Ecto neural progenitor cell (in vitro differentiated cells): ENCODE results near the gene ORC4.

Experiments used
- DNase-seq: peaks from one replicate; pipeline ENCODE4 v3.0.0-alpha.2; 2018; ENCODE audit warnings: low spot score

Gene ORC4

DNA sequence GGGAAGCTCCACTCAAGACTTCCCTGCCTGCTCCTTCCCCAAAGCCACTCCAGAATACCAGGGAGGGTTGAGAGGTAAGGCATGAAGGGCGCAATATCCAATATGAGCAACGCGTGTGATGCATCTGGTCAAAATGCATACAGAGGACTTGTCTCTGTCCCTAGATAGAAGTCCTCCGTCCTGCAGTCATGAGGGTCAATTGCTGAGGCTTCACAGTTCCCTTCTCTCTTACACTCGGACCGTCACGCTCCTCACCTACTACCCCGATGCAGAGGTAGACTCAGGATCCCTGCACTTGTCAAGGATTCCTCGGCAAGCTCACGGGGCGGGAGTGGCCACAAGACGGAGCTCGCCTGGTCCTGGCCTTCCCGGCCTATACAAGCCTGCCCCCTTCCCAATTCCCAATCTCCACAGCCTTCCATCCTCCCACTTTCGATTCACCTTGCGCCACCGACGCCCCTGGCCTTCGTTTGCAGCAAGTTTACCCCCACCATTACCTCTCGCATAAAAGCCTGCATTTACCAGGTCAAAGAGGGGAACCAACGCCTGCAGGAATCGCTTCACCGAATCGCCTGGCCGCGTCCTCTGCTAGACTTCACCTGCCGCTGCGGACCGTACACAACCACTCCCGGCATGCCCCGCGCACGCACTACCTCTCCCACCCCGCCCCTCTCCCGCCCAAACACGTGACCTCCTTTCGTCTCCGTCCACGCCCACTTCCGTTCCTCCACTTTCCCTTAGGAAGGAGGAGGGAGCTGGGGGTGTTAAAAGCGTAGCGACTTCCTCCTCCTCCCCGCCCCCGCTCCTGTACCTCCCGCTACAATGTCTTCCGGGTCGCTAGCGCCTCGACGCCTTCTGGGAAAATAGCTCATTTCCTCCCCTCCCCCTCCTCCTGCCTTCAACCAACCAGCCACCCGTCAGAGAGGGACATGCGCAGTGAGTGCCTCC is at the start of gene ORC4:
Gene ORC4 (minus strand): TSS at position 627 of the 948 bp plus-strand sequence. CDS start 44,779 bp downstream, outside the sequence.
- DNase-seq = peak; percentile 96

DNA sequence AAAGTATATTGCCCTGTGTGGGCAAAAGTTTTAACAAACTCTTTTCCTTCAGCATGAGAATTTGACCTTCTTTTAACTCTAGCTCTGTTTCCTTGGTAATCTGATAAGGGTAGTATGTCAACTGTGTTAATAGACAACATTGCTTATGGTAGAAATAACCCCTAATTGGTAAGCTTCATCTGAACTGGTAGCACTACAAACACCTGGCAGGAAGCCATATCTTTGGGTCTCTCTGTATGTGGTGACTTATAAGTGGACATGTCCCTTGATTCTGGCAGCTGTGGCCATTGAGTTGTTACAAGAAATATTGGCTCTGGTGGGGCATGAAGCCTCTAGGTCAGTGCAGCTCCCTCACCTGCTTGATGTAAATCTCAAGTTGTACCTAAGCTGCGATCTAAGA is 47.3 kb upstream of the ORC4 start:
- DNase-seq = no peak

DNA sequence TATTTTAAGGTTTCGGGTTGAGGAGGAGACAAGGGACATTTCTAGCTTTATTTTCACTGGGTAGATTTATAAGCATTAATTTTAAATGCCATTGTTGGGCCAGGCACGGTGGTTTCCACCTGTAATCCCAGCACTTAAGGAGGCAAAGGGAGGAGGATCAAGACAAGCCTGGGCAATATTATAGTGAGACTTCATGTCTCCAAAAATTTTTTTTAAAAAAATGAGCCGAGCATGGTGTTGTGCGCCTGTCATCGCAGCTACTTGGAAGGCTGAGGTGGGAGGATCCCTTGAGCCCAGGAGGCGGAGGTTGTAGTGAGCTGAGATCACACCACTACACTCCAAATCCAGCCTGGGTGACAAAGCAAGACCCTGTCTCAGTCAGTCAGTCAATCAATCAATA is 45.4 kb upstream of the ORC4 start:
- no peak for DNase-seq

DNA sequence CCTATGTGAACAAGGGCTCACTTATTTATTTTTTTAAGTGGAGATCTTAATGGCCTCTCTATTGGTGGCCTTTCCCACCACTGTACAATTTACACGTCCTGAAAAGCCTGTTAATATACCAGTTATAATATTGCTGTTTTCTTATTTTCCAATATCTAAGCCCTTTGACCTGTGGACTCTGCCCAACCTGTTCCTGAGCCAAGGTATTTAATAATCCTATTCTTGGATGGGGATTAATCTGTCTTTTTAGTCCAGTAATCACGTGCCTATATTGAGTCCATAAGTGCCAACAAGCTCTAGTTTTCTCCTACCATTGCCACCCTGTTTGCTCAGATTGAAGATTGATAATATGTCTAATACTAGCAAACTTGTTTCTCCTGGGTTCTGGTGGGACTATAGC is 43.1 kb upstream of the ORC4 start:
- DNase-seq = no peak

- no peak for DNase-seq
Measured at GRCh38 chr2:148058641-148059040, 38.1 kb upstream of the ORC4 start.

- no peak for DNase-seq
Measured at GRCh38 chr2:148052687-148053086, 32.1 kb upstream of the ORC4 start.

DNA sequence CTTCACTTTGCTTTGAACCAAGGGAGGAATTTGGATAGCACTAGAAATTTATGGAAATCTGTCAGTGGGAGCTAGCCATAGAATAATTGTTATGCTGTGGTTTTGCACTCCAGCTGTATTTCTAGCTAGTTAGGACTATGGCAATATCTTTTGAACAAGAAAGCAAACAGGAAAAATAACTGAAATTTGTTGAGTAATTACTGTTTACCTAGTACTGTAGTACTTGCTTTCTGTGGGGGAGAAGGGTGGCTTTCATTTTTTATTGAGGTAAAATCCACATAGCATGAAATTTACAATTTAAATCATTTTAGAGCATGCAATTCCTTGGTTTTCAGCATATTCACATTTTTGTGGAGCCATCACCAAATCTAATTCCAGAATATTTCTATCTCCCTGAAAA is 28.7 kb upstream of the ORC4 start:
- DNase-seq = no peak

DNA sequence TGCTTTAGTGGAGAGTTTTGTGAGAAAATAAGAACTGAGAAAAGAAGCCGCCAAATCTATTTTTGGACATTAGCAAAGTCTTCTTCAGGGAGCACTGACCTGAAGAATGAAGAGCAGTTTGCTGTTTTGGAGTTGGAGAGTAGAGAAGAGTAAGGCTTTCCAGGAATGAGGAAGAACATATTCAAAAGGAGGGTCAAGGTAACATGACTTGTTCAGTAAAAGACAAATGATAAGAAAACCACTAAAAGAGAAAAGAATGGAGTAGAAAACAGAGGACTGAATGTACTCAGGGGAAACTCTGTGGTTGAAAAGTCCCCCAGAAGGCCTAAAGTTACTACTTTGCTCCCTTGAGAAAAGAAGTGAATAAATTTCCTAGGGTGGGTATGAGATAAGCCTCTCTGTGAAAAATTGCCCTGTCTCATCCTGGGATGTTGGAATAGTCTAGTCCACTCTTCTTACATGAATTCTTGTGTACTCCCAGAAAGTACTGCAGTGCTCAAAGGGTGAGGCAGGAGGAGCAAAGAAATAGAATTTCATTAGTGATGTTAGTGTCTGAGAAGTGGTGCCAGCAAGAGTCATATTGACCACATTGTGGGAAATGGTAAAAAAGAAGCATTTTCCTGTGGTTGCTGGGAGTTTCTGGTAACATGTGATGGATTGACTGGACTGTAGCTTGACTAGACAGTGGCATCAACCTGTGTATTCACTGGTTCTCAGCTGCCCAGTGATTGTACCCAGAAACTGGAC is 28.1 kb upstream of the ORC4 start:
- no peak for DNase-seq

DNA sequence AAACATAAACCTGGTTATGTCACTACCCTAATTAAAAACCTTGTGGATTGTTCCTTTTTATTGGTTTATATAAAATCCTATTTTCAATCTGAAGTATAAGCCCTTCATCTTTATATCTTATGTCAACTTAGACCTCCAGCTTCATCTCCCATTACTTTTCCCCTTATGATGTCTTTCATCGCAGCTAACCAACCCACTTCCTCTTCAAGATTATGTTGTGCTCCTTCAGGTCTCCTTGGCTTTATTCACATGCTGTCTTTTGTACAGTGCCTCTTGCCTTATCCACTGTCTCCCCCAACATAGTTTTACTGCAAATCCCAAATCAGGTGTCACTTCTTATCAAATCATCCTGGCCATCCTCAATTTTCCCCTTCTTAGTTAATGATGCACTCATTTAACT is 26.3 kb upstream of the ORC4 start:
- no peak for DNase-seq

GRCh38 chr2:148044322-148044721 is 23.8 kb upstream of the ORC4 start:
- no peak for DNase-seq

DNA sequence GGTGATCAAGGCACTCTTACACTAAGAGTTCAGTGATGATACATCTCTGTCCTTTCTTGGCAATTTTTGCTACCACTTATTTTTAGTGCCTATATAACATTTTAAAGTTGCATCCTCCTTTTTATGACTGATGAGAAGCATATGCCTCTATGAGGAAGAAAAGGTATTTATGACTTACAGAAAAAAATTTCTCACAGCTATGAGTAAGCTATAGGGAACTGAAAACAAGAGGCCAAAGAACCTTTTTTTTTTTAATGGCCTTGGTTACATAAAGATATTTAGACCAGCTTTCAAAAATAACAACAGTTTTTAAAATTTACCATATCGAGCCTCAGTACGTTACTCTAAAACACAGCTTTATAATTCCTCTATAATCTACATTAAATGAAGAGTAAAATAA is 21.7 kb upstream of the ORC4 start:
- DNase-seq = no peak

DNA sequence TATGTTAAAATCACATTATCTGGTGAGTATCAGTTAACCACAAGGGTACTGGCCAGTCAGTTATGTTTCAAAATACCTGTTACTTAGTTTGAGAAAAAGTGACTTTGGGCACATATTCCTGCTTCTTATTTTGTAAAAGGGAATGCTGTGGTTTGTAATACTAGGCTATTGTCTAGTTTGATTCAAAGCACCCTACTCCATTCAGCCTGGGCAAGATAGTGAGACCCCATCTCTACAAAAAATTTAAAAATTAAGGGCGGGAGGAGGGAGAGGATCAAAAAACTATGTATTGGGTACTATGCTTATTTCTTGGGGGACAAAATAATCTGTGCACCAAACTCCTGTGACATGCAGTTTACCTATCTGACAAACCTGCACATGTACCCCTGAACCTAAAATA is 19.2 kb upstream of the ORC4 start:
- no peak for DNase-seq

DNA sequence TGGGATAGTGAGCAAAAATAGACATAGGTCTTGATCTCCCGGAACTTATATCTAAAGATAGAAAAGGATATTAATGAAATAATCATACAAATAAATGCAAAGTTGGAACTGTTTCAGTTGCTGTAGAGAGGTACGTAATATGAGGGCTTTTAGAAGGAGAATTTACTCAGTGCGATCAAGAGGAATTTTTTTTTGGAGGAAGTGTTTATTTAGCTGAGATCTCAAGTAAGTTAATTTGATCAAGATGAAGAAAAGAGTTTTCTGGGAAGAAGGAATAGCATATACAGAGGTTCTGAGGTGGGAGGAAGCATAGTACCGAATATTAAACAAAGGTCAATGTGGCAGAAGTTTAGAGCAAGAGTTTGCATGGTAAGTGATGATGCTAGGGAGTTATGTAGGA is 11.7 kb upstream of the ORC4 start:
- DNase-seq = no peak

DNA sequence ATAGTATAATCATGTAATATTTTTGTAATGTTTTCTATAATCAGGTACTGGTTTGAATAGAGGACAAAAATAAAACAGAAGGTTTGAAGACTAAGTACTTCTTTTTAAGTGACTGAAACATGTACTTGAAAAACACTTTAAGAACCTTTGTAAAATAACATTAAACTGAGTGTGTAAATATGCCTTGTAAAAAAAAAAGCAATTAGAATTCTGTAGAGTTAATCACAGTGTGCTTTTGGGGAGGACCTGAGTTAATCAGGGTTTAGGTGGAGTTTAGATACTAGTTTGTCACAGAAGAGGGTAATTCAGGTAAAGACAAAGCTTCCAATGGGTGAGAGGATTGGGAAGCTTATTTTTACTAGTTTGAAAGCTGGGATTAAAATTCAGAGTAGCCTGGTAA is 10.6 kb upstream of the ORC4 start:
- DNase-seq = no peak

DNA sequence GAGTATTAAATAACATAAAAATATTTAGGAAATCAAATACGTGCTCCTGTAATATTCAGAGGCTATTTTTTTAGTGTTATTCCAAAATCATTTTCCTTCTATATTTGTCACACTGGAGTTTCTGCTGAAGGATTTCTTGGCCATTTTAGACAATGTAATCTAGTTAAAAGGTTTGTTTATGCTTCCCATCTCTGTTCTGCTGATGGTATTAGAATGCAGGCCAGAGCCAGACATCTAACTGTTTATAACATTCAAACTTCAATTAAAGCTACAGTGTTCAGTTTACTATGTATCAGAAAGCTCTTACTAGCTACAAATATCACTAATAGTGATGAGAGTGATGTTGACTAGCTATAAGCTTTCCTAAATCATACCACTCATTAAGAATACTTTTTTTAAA is 8.2 kb upstream of the ORC4 start:
- no peak for DNase-seq

GRCh38 chr2:148027822-148028221 is 7.3 kb upstream of the ORC4 start:
- no peak for DNase-seq

GRCh38 chr2:148026573-148026972 is 6.0 kb upstream of the ORC4 start:
- DNase-seq = no peak

GRCh38 chr2:148023861-148024260 is 3.3 kb upstream of the ORC4 start:
- no peak for DNase-seq

- no peak for DNase-seq
Measured at GRCh38 chr2:148022882-148023281, 2.3 kb upstream of the ORC4 start.

DNA sequence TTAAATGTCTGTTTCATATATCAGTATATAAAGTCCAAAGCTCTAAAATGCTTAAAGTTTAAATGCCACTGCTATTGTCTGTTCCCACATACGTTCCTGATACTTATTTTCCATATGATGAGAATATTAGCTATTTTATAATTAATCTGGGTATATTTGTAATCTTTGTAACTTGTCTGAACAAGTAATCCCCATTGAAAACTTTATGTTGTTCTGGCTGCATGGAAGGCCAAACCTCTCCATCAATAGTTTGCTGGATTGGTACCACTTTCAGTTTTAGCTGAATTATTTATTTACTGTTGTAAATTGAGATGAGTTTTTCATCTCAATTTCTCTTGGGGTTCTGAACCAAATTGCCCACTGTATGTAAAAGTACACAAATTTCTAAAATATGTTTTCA is 1.8 kb upstream of the ORC4 start:
- no peak for DNase-seq

DNA sequence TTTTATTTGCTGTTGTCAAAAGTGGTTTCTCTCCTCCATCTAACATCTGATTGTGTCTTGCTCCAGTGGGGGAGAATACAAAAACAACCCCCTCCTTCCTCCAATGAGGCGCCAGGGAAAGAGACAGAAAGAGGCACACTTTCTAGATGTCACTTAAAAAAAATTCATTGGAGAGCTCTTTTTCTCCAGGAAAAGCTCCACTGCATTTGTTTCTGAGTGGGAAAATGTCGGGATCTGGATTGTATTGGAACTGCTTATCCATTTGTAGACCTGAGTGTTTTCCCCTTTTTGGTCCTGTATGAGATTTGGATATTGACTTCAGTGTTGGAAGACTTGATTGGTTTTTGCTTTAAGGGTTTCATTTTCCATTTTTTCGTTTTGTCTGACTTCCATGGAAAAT is 1.3 kb upstream of the ORC4 start:
- no peak for DNase-seq

DNA sequence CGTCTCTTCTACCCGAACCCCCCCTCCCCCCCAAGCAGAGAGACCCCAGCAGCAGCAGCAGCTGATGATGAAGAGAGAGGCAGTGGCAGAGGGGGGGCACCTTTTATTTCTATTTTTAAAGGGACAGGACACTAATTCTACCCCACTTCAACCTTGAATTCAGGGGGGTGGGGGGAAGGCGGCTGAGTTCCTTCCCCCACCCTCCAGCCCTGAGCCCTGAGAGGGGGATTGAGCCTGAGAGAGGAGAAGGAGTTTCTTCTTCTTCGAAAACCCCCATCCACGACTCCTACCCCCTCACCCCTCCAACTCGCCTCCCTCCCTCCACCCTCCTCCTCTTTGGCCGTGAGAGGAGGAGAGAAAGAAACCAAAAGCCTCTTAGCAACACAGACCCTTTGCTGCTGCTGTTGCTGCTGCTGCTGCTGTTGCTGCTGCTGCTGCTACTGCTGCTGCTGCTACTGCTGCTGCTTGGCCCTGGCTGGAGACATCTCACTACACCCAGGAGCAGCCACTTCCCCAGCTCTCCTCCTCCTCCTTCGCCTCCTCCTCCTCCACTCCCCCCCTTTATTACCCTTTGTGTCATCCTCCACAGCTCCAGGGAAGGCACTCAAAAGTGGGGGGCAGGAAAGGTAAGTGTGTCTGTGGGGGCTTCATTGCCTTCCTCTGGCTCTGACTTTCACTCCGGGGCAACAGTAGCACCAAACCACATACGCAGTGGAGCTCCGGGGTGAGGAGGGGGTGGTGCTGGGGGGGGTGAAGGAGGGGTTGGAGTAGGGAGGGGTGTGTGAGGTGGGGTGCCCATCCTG is 723 bp upstream of the ORC4 start, which contains the start of gene MBD5:
Gene MBD5 (plus strand): TSS at position 33 of the 803 bp plus-strand sequence.
- no peak for DNase-seq
